GM19324 (cell line): ENCODE measurements around the gene CCDC92B.
A peak's percentile ranks its signal among the peaks of the same experiment; 100 is the strongest.

Experiments
- ATAC-seq: cut with Tn5 transposase; IDR thresholded peaks from one replicate; pipeline ENCODE4 v1.9.1; 2021; ENCODE audit warnings: mild to moderate bottlenecking, moderate library complexity; ENCODE audit not compliant: unreplicated experiment, low FRiP score

The CCDC92B gene

GRCh38 chr17:2723505-2723996 lies 25.9 kb downstream of the CCDC92B start:
- no peak for ATAC-seq

GRCh38 chr17:2722611-2723010 lies 26.8 kb downstream of the CCDC92B start:
- no peak for ATAC-seq

- ATAC-seq: no peak
Observed at GRCh38 chr17:2721603-2722002, 27.8 kb downstream of the CCDC92B start.

GRCh38 chr17:2719861-2720260 lies 29.6 kb downstream of the CCDC92B start:
- ATAC-seq: no peak

- ATAC-seq: no peak
Observed at GRCh38 chr17:2718150-2718938, 31.1 kb downstream of the CCDC92B start.

- ATAC-seq: no peak
Observed at GRCh38 chr17:2716649-2717048, 32.8 kb downstream of the CCDC92B start.

GRCh38 chr17:2713881-2714280 lies 35.6 kb downstream of the CCDC92B start:
- no peak for ATAC-seq

- ATAC-seq: no peak
Observed at GRCh38 chr17:2712300-2713043, 37.0 kb downstream of the CCDC92B start.

- ATAC-seq: peak; percentile 79
Observed at GRCh38 chr17:2711608-2712299, 37.7 kb downstream of the CCDC92B start, which contains the start of gene CLUH. CLUH (minus strand) TSS chr17:2711764; CDS start chr17:2711661, 103 bp downstream.

- ATAC-seq: peak; percentile 33
Observed at GRCh38 chr17:2710803-2711607, 38.4 kb downstream of the CCDC92B start.

GRCh38 chr17:2710071-2710802 lies 39.2 kb downstream of the CCDC92B start:
- no peak for ATAC-seq

GRCh38 chr17:2709183-2709661 lies 40.2 kb downstream of the CCDC92B start:
- no peak for ATAC-seq

GRCh38 chr17:2708585-2709182 lies 40.8 kb downstream of the CCDC92B start:
- no peak for ATAC-seq

GRCh38 chr17:2707721-2708584 lies 41.5 kb downstream of the CCDC92B start:
- no peak for ATAC-seq

GRCh38 chr17:2706911-2707510 lies 42.4 kb downstream of the CCDC92B start:
- ATAC-seq: no peak

GRCh38 chr17:2705888-2706795 lies 43.3 kb downstream of the CCDC92B start:
- ATAC-seq: no peak

GRCh38 chr17:2705263-2705662 lies 44.2 kb downstream of the CCDC92B start:
- no peak for ATAC-seq
